Neuron (in vitro differentiated cells): ENCODE measurements around the gene D2HGDH.
"Not testable (repeated sequence)": the region's sequence is repeated elsewhere in the genome, so short reads cannot be mapped to it uniquely, and the experiment has no call there.

ENCODE experiments used
- H2AFZ ChIP-seq: one replicate; pipeline ENCODE4 v1.6.1; 2013; ENCODE audit warnings: low read depth, mild to moderate bottlenecking, inconsistent platforms, low read length, moderate library complexity
- H3K27me3 ChIP-seq: one replicate; pipeline ENCODE4 v1.6.1; 2013; ENCODE audit warnings: low read length; ENCODE audit not compliant: insufficient read depth
- H3K36me3 ChIP-seq: one replicate; pipeline ENCODE4 v1.6.1; 2013; ENCODE audit warnings: low read length; ENCODE audit not compliant: insufficient read depth
- H3K4me1 ChIP-seq: one replicate; pipeline ENCODE4 v1.6.1; 2013; ENCODE audit warnings: low read length; ENCODE audit not compliant: insufficient read depth
- H3K4me3 ChIP-seq: 2 replicates; pipeline ENCODE4 v1.5.1; 2013; ENCODE audit warnings: mild to moderate bottlenecking, low read length, moderate library complexity
- H3K9me3 ChIP-seq: one replicate; pipeline ENCODE4 v1.6.1; 2013; ENCODE audit warnings: low read length

The D2HGDH gene

GRCh38 chr2:241800198-241800903 is 65.9 kb downstream of the D2HGDH start:
- not testable (repeated sequence) for H3K36me3 ChIP-seq, H2AFZ ChIP-seq, H3K4me3 ChIP-seq, H3K9me3 ChIP-seq, H3K4me1 ChIP-seq, H3K27me3 ChIP-seq

GRCh38 chr2:241801611-241802420 is 67.4 kb downstream of the D2HGDH start:
- Histone ChIP-seq H3K9me3 (peaks cover 6% of the 10 kb centered on the region), H3K4me3 (no peak overlapping the region), H3K4me1 (peaks cover 4% of the 10 kb centered on the region), H3K27me3 (no peaks in the 10 kb centered on the region), H2AFZ (no peak overlapping the region), H3K36me3 (no peaks in the 10 kb centered on the region)

GRCh38 chr2:241802421-241803318 is 68.2 kb downstream of the D2HGDH start:
- H3K36me3 ChIP-seq, result no peaks in the 10 kb centered on the region
- peaks cover 6% of the 10 kb centered on the region for H3K9me3 ChIP-seq
- H3K27me3 ChIP-seq, result no peaks in the 10 kb centered on the region
- H3K4me1 ChIP-seq, result peaks cover 4% of the 10 kb centered on the region
- H2AFZ ChIP-seq, result no peak overlapping the region
- no peak overlapping the region for H3K4me3 ChIP-seq

GRCh38 chr2:241803387-241804325 is 69.2 kb downstream of the D2HGDH start:
- peaks cover 6% of the 10 kb centered on the region for H3K9me3 ChIP-seq
- peaks cover 1% of the 10 kb centered on the region for H3K27me3 ChIP-seq
- H2AFZ ChIP-seq, result no peak overlapping the region
- no peak overlapping the region for H3K4me3 ChIP-seq
- peaks cover 8% of the 10 kb centered on the region for H3K4me1 ChIP-seq
- H3K36me3 ChIP-seq, result no peaks in the 10 kb centered on the region

- H3K36me3 ChIP-seq, result no peaks in the 10 kb centered on the region
- peaks cover 6% of the 10 kb centered on the region for H3K9me3 ChIP-seq
- no peak overlapping the region for H3K4me3 ChIP-seq
- peaks cover 6% of the 10 kb centered on the region for H3K27me3 ChIP-seq
- H3K4me1 ChIP-seq, result peaks cover 8% of the 10 kb centered on the region
- no peak overlapping the region for H2AFZ ChIP-seq
Observed at GRCh38 chr2:241804326-241805229, 70.1 kb downstream of the D2HGDH start.

GRCh38 chr2:241806217-241806616 is 71.8 kb downstream of the D2HGDH start:
- H3K4me1 ChIP-seq, result peaks cover 11% of the 10 kb centered on the region
- not testable (repeated sequence) for H3K4me3 ChIP-seq, H3K36me3 ChIP-seq, H3K27me3 ChIP-seq, H3K9me3 ChIP-seq, H2AFZ ChIP-seq

GRCh38 chr2:241808051-241808720 is 73.8 kb downstream of the D2HGDH start:
- H3K4me1 ChIP-seq, result peaks cover 11% of the 10 kb centered on the region
- peaks cover 3% of the 10 kb centered on the region for H3K9me3 ChIP-seq
- no peak overlapping the region for H2AFZ ChIP-seq
- no peaks in the 10 kb centered on the region for H3K36me3 ChIP-seq
- H3K4me3 ChIP-seq, result no peak overlapping the region
- H3K27me3 ChIP-seq, result peaks cover 7% of the 10 kb centered on the region

- Histone ChIP-seq H3K36me3 (no peaks in the 10 kb centered on the region), H2AFZ (no peak within 1 kb of the TSS), H3K27me3 (peaks cover 7% of the 10 kb centered on the region), H3K4me3 (no peak within 1 kb of the TSS), H3K9me3 (no peaks in the 10 kb centered on the region), H3K4me1 (peaks cover 11% of the 10 kb centered on the region)
Observed at GRCh38 chr2:241808721-241809382, 74.4 kb downstream of the D2HGDH start, which contains the start of gene NEU4. TSS of gene NEU4 (plus strand) at chr2:241809193. CDS start at chr2:241814485, 5,292 bp downstream.

GRCh38 chr2:241809383-241810306 is 75.2 kb downstream of the D2HGDH start:
- Histone ChIP-seq H3K27me3 (peaks cover 7% of the 10 kb centered on the region), H3K9me3 (no peaks in the 10 kb centered on the region), H3K36me3 (no peaks in the 10 kb centered on the region)

More at GRCh38 chr2:241809383-241810306, 75.2 kb downstream of the D2HGDH start:
- Histone ChIP-seq H3K4me1 (peaks cover 10% of the 10 kb centered on the region), H3K4me3 (no peak overlapping the region), H2AFZ (no peak overlapping the region)
